ENCODE measurements around the gene TGM2. TPM values are rescaled to one million over a fixed set of nuclear protein-coding genes. Genes with fewer than 3 reads are reported as not detected.

Gene TGM2
- total and polyA plus RNA-seq, 10 donors = 9.3 to 167 (median 69.8) TPM

DNA sequence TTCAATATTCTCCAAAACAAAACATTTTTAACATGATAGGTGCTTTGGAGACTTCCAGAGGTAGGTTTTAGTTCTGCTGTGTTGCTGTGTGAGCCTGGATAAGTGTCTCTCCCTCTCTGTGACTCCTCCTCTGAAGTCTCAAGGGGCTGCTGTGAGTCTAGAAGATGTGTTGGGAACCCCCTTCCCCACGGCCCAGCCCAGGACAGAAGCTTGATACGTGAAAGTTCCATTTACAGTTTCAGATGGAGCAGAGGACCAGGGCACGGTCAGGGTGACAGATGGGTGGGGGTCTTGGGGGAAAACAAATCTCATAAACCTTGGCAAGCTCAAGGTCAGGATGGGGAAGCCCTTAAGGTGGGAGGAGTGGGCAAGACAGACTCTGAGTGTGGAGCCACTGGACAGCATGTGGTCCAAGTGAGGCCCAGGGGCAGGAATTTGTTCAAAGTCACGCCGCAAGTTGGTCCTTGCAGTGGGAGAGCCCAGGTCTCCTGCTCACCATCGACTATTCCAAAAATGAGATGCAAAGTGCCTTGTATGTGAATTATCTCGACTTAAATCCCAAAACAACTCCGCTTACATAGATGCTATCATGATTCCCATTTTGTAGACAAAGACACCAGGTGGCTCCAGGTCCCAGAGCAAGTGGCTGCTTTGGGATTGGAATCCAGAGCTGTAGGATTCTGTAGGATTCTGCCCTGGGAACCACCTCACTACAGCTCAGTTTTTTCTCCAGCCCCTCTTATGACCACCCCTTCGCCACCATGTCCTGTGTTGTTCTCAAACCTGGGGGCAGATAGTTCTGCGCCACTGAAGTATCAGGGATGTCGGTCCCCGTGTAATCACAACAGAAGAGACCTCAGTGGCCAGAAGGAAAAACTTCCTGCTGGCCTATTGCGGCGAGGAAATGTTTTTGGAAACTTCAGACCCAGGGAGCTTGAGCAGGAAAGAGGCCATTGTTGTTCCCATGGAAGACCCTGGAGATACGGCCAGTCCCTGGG, 1.9 kb downstream of the TGM2 start:
- no peak for TF ChIP-seq POLR2AphosphoS5 (IDR thresholded peaks at IDR 0.05)
- TF ChIP-seq, protein P1, sequence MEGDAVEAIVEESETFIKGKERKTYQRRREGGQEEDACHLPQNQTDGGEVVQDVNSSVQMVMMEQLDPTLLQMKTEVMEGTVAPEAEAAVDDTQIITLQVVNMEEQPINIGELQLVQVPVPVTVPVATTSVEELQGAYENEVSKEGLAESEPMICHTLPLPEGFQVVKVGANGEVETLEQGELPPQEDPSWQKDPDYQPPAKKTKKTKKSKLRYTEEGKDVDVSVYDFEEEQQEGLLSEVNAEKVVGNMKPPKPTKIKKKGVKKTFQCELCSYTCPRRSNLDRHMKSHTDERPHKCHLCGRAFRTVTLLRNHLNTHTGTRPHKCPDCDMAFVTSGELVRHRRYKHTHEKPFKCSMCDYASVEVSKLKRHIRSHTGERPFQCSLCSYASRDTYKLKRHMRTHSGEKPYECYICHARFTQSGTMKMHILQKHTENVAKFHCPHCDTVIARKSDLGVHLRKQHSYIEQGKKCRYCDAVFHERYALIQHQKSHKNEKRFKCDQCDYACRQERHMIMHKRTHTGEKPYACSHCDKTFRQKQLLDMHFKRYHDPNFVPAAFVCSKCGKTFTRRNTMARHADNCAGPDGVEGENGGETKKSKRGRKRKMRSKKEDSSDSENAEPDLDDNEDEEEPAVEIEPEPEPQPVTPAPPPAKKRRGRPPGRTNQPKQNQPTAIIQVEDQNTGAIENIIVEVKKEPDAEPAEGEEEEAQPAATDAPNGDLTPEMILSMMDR (IDR thresholded peaks at IDR 0.05 in 8 of 11, conservative IDR thresholded peaks at IDR 0.05 in 3 of 11) = no peak
- no peak for TF ChIP-seq POLR2A (IDR thresholded peaks at IDR 0.05)
- H3K4me1 ChIP-seq = peaks cover 17 to 97% (median 62%) of the 10 kb centered on the region in 6 donors
- H3K36me3 ChIP-seq = peaks cover 0 to 14% (median 0%) of the 10 kb centered on the region in 6 donors
- H3K27me3 ChIP-seq (replicated peaks in 1 of 7) = peaks cover 0 to 10% (median 0%) of the 10 kb centered on the region in 7 donors
- H3K4me3 ChIP-seq = peak overlapping the region in 4 of 8 donors; percentile 40 to 70 (median 50)
- intact Hi-C loops (cut with DNase I; ENCODE audit: low total_unique reads) = no loop called here
- DNase-seq = peak; percentile 32
- peak overlapping the region in 2 of 8 donors; percentile 20 to 87 for H3K27ac ChIP-seq
- 71 to 84% (median 84%) methylated on average over 15 of the region's 15 CpGs for WGBS, 5 donors
- no peaks in the 10 kb centered on the region for H3K9me3 ChIP-seq

DNA sequence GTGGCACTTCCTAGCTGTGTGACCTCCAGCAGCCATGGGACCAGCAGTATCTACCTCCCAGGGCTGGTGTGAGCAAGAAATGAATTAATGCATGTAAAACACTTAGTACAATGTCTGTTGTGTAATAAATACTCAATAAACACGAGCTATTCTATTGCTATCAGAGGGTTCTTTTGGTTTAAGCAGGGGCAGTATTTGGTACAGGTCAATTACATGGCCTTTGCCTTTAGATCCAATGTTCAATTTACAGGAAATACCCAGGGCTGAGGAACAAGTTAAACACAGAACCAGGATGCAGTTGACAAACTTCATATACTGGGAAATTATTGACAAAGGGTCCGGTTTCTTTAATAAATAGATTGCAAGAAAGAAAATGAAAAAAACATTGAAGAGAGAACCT, 2.9 kb downstream of the TGM2 start:
- DNase-seq = no peak
- peaks cover 0 to 10% (median 0%) of the 10 kb centered on the region in 7 donors for H3K27me3 ChIP-seq (replicated peaks in 1 of 7)
- H3K9me3 ChIP-seq = no peaks in the 10 kb centered on the region
- WGBS, 5 donors = 73 to 82% (median 78%) methylated on average over 2 of the region's 2 CpGs
- peaks cover 12 to 96% (median 57%) of the 10 kb centered on the region in 6 donors for H3K4me1 ChIP-seq
- H3K36me3 ChIP-seq = peaks cover 0 to 14% (median 0%) of the 10 kb centered on the region in 6 donors
- H3K27ac ChIP-seq = no peak overlapping the region
- no peak for TF ChIP-seq POLR2A (IDR thresholded peaks at IDR 0.05)
- H3K4me3 ChIP-seq = no peak overlapping the region
- intact Hi-C loops (cut with DNase I; ENCODE audit: low total_unique reads) = no loop called here

DNA sequence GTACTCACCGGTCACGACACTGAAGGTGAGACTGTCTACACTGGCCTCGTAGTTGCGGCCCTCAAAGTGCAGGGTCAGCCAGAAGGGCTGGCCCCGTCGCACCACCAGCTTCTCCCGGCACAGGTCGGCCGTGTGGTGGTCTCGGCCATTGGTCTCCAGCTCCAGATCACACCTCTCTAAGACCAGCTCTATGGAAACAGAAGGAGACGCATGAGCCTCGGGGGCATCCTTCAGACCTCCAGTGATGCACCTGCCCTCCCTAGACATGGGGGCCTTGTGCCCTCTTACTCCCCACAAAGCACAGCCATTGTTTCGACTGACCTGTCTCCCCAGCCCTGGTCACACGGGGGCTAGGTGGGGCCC, 3.7 kb downstream of the TGM2 start:
- H3K4me3 ChIP-seq = no peak overlapping the region
- 89 to 93% (median 92%) methylated on average over 9 to 14 of the region's 14 CpGs for WGBS, 5 donors
- H3K4me1 ChIP-seq = peaks cover 10 to 96% (median 56%) of the 10 kb centered on the region in 6 donors
- H3K27me3 ChIP-seq (replicated peaks in 1 of 7) = peaks cover 0 to 10% (median 0%) of the 10 kb centered on the region in 7 donors
- intact Hi-C loops (cut with DNase I; ENCODE audit: low total_unique reads) = no loop called here
- no peaks in the 10 kb centered on the region for H3K9me3 ChIP-seq
- H3K36me3 ChIP-seq = peaks cover 0 to 19% (median 0%) of the 10 kb centered on the region in 6 donors
- no peak for TF ChIP-seq POLR2A (IDR thresholded peaks at IDR 0.05)
- DNase-seq = peak; percentile 52
- H3K27ac ChIP-seq = no peak overlapping the region

DNA sequence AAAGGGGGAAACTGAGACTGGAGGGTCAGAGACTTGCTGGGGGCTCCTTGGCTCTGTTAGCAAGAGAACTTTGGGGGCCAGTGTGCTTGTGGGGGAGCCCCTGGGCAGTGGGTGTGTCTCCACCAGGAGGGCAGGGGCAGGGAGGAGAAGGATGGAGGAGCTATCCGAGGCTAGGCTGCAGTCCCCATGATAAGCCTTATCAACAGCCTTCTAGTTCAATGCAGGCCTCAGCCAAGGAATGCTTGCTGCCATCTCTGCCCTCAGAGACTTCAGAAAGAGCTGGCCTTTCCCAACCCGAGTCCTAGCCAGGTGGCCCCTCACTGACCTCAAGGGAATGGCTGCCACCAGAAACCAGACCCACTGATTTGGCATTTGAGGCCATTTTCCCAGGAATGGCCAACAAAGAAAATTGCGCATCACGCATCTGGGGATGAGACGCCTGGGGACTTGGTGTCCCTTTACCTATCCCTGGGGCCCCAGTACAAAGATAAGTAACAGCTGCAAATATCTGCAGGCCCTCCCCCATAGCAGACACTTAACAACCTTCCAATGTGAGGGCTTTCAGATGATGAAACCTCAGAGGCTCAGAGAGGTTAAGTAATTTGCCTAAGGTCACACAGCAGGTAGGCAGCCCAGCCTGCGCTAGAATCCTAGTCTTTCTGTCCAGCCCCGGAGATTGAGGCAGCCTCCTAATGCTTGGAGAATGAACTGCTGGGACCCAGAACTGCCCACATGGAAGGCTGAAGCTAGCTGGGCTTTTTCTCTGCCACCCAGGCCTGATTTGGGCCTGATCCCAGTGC, 4.9 kb downstream of the TGM2 start:
- Histone ChIP-seq H3K4me1 (peaks cover 8 to 91% (median 46%) of the 10 kb centered on the region in 6 donors), H3K9me3 (no peaks in the 10 kb centered on the region), H3K36me3 (peaks cover 0 to 30% (median 0%) of the 10 kb centered on the region in 6 donors), H3K27ac (peak overlapping the region in 2 of 8 donors; percentile 22 to 50), H3K4me3 (no peak overlapping the region), H3K27me3 (replicated peaks in 1 of 7) (peaks cover 0 to 8% (median 0%) of the 10 kb centered on the region in 7 donors)
- intact Hi-C loops (cut with DNase I; ENCODE audit: low total_unique reads) = no loop called here
- DNase-seq = peak; percentile 41
- no peak for TF ChIP-seq POLR2A (IDR thresholded peaks at IDR 0.05)
- TF ChIP-seq, protein P1 (IDR thresholded peaks at IDR 0.05 in 8 of 11, conservative IDR thresholded peaks at IDR 0.05 in 3 of 11) = no peak
- TF ChIP-seq POLR2AphosphoS5 (IDR thresholded peaks at IDR 0.05) = no peak
- WGBS, 5 donors = 86 to 96% (median 94%) methylated on average over 6 to 7 of the region's 7 CpGs

All from spleen (tissue), 11 donors.